ENCODE results near the gene PLCB4.

DNA sequence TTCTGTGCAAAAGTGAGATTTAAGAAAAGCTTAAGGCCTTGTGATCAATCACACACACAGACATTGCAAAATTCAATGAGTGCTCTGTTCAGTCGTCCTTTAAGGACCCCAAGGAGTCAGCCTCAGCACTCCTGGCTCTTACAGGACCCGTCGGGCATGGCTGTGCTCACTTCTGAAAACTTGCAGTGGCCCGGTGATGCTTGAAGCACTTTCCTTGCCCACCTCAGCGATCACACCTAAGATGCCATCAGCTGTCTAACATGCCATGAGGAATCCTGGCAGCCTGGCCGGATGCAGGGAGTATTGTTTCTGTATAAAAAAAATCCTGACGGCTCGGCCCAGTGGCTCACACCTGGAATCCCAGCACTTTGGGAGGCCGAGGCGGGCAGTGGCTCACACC, 344.1 kb downstream of the PLCB4 start:
- TF ChIP-seq, protein P1, sequence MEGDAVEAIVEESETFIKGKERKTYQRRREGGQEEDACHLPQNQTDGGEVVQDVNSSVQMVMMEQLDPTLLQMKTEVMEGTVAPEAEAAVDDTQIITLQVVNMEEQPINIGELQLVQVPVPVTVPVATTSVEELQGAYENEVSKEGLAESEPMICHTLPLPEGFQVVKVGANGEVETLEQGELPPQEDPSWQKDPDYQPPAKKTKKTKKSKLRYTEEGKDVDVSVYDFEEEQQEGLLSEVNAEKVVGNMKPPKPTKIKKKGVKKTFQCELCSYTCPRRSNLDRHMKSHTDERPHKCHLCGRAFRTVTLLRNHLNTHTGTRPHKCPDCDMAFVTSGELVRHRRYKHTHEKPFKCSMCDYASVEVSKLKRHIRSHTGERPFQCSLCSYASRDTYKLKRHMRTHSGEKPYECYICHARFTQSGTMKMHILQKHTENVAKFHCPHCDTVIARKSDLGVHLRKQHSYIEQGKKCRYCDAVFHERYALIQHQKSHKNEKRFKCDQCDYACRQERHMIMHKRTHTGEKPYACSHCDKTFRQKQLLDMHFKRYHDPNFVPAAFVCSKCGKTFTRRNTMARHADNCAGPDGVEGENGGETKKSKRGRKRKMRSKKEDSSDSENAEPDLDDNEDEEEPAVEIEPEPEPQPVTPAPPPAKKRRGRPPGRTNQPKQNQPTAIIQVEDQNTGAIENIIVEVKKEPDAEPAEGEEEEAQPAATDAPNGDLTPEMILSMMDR (IDR thresholded peaks at IDR 0.05 in 4 of 5, conservative IDR thresholded peaks at IDR 0.05 in 1 of 5) = no peak
- TF ChIP-seq POLR2A (IDR thresholded peaks at IDR 0.05) = no peak

Measured in gastrocnemius medialis (tissue), 4 donors.